ENCODE data around the gene AFTPH. TPM values are rescaled to one million over a fixed set of nuclear protein-coding genes. Genes with fewer than 3 reads are reported as not detected.

The AFTPH gene
- total RNA-seq, 1 donor = 38.7 TPM

DNA sequence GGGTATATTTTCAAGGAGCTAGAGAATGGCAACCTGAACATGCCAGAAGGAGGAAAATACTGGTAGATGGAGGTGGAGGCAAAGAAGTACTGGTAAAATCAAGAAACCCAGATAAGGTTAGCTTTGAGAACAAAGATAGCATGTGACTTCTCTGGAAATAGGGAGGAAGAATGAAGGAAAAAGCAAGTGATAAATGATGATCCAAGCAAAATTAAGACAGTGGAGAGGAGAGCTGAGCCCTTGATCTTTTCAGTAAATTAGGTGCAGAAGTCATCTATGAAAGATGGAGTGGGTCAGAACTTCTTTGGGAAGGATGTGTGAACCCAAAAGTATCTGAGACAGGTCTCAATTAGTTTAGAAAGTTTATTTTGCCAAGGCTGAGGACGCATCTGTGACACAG, 25.7 kb upstream of the AFTPH start:
- no peak overlapping the region for H2AFZ ChIP-seq (ENCODE audit: low read length)
- H3K79me2 ChIP-seq (ENCODE audit: insufficient read depth, low read length) = no peaks in the 10 kb centered on the region
- H3K27me3 ChIP-seq (ENCODE audit: insufficient read depth, low read length) = peaks cover 64% of the 10 kb centered on the region
- no peaks in the 10 kb centered on the region for H3K36me3 ChIP-seq (ENCODE audit: insufficient read depth, low read length)
- no peaks in the 10 kb centered on the region for H4K20me1 ChIP-seq (ENCODE audit: insufficient read depth, low read length)
- TF ChIP-seq, protein P1, sequence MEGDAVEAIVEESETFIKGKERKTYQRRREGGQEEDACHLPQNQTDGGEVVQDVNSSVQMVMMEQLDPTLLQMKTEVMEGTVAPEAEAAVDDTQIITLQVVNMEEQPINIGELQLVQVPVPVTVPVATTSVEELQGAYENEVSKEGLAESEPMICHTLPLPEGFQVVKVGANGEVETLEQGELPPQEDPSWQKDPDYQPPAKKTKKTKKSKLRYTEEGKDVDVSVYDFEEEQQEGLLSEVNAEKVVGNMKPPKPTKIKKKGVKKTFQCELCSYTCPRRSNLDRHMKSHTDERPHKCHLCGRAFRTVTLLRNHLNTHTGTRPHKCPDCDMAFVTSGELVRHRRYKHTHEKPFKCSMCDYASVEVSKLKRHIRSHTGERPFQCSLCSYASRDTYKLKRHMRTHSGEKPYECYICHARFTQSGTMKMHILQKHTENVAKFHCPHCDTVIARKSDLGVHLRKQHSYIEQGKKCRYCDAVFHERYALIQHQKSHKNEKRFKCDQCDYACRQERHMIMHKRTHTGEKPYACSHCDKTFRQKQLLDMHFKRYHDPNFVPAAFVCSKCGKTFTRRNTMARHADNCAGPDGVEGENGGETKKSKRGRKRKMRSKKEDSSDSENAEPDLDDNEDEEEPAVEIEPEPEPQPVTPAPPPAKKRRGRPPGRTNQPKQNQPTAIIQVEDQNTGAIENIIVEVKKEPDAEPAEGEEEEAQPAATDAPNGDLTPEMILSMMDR (IDR thresholded peaks at IDR 0.05; ENCODE audit: extremely low read depth, low read depth, low read length) = no peak
- no peak for DNase-seq (ENCODE audit: insufficient read length, low spot score, missing footprints)
- H3K9me3 ChIP-seq (ENCODE audit: low read depth, low read length) = no peaks in the 10 kb centered on the region
- H3K27ac ChIP-seq (ENCODE audit: low read depth, low read length) = no peak overlapping the region
- H3K4me2 ChIP-seq (ENCODE audit: insufficient read depth, low read length) = no peak overlapping the region
- no peaks in the 10 kb centered on the region for H3K4me1 ChIP-seq (ENCODE audit: insufficient read depth, low read length)
- H3K4me3 ChIP-seq (ENCODE audit: insufficient read depth, low read length) = no peak overlapping the region

GRCh38 chr2:64500549-64500948, 23.6 kb upstream of the AFTPH start:
- TF ChIP-seq, protein P1 (IDR thresholded peaks at IDR 0.05; ENCODE audit: extremely low read depth, low read depth, low read length) = no peak
- no peak overlapping the region for H3K4me2 ChIP-seq (ENCODE audit: insufficient read depth, low read length)
- H3K36me3 ChIP-seq (ENCODE audit: insufficient read depth, low read length) = no peaks in the 10 kb centered on the region
- no peak overlapping the region for H3K4me3 ChIP-seq (ENCODE audit: insufficient read depth, low read length)
- no peak overlapping the region for H3K27ac ChIP-seq (ENCODE audit: low read depth, low read length)
- peaks cover 66% of the 10 kb centered on the region for H3K27me3 ChIP-seq (ENCODE audit: insufficient read depth, low read length)
- H4K20me1 ChIP-seq (ENCODE audit: insufficient read depth, low read length) = no peaks in the 10 kb centered on the region
- H2AFZ ChIP-seq (ENCODE audit: low read length) = no peak overlapping the region
- no peaks in the 10 kb centered on the region for H3K4me1 ChIP-seq (ENCODE audit: insufficient read depth, low read length)
- H3K9me3 ChIP-seq (ENCODE audit: low read depth, low read length) = no peaks in the 10 kb centered on the region
- H3K79me2 ChIP-seq (ENCODE audit: insufficient read depth, low read length) = no peaks in the 10 kb centered on the region
- no peak for DNase-seq (ENCODE audit: insufficient read length, low spot score, missing footprints)

GRCh38 chr2:64501946-64502345, 22.2 kb upstream of the AFTPH start:
- Histone ChIP-seq H3K36me3 (ENCODE audit: insufficient read depth, low read length) (no peaks in the 10 kb centered on the region), H3K4me1 (ENCODE audit: insufficient read depth, low read length) (no peaks in the 10 kb centered on the region), H3K4me2 (ENCODE audit: insufficient read depth, low read length) (no peak overlapping the region), H4K20me1 (ENCODE audit: insufficient read depth, low read length) (no peaks in the 10 kb centered on the region), H3K79me2 (ENCODE audit: insufficient read depth, low read length) (no peaks in the 10 kb centered on the region), H3K4me3 (ENCODE audit: insufficient read depth, low read length) (no peak overlapping the region), H3K27ac (ENCODE audit: low read depth, low read length) (no peak overlapping the region), H2AFZ (ENCODE audit: low read length) (no peak overlapping the region), H3K9me3 (ENCODE audit: low read depth, low read length) (no peaks in the 10 kb centered on the region), H3K27me3 (ENCODE audit: insufficient read depth, low read length) (peaks cover 62% of the 10 kb centered on the region)
- no peak for DNase-seq (ENCODE audit: insufficient read length, low spot score, missing footprints)
- TF ChIP-seq, protein P1 (IDR thresholded peaks at IDR 0.05; ENCODE audit: extremely low read depth, low read depth, low read length) = no peak

GRCh38 chr2:64502860-64503259, 21.3 kb upstream of the AFTPH start:
- H3K36me3 ChIP-seq (ENCODE audit: insufficient read depth, low read length) = no peaks in the 10 kb centered on the region
- H3K4me2 ChIP-seq (ENCODE audit: insufficient read depth, low read length) = no peak overlapping the region
- TF ChIP-seq, protein P1 (IDR thresholded peaks at IDR 0.05; ENCODE audit: extremely low read depth, low read depth, low read length) = no peak
- H3K27ac ChIP-seq (ENCODE audit: low read depth, low read length) = no peak overlapping the region
- no peak overlapping the region for H3K4me3 ChIP-seq (ENCODE audit: insufficient read depth, low read length)
- H2AFZ ChIP-seq (ENCODE audit: low read length) = no peak overlapping the region
- H4K20me1 ChIP-seq (ENCODE audit: insufficient read depth, low read length) = no peaks in the 10 kb centered on the region
- H3K27me3 ChIP-seq (ENCODE audit: insufficient read depth, low read length) = peaks cover 61% of the 10 kb centered on the region
- H3K9me3 ChIP-seq (ENCODE audit: low read depth, low read length) = no peaks in the 10 kb centered on the region
- no peaks in the 10 kb centered on the region for H3K4me1 ChIP-seq (ENCODE audit: insufficient read depth, low read length)
- H3K79me2 ChIP-seq (ENCODE audit: insufficient read depth, low read length) = no peaks in the 10 kb centered on the region
- DNase-seq (ENCODE audit: insufficient read length, low spot score, missing footprints) = no peak
